Activated gamma-delta T cell treated with anti-CD3 and anti-CD28 coated beads, Interleukin-2, amount 50 U/mL, for 16 hours (primary cell): ENCODE results near the gene FAM217A.
"Not testable (repeated sequence)": the region's sequence is repeated elsewhere in the genome, so short reads cannot be mapped to it uniquely, and the experiment has no call there.

Experiments
- DNase-seq: peaks from one replicate; pipeline ENCODE4 v3.0.0-alpha.2; 2020; ENCODE audit warnings: low read depth

FAM217A gene, protein sequence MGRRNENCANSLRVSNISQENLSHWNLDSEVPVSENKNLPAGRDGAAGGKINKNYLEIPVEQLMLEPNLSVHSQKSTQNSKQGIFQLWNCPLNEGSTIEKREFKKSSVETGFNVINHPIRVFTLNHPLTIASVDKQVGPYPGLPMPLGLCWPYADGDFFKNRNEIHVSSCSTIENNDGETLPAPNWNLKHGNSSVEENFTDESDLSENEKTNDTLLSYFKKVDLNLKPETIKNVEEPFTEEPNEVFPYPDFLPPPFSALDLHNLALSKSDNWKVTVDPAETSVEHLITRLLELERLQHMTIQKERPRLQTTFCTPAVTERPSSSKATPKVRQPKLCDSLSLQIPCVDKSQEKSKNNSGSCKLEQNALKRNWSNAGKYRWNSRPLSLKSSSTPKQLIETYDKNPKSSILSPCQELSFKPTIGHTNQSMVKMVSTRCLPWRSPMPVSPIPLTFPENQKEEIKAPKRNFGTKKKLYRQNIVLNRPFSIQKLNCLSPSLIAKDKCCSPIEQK

DNA sequence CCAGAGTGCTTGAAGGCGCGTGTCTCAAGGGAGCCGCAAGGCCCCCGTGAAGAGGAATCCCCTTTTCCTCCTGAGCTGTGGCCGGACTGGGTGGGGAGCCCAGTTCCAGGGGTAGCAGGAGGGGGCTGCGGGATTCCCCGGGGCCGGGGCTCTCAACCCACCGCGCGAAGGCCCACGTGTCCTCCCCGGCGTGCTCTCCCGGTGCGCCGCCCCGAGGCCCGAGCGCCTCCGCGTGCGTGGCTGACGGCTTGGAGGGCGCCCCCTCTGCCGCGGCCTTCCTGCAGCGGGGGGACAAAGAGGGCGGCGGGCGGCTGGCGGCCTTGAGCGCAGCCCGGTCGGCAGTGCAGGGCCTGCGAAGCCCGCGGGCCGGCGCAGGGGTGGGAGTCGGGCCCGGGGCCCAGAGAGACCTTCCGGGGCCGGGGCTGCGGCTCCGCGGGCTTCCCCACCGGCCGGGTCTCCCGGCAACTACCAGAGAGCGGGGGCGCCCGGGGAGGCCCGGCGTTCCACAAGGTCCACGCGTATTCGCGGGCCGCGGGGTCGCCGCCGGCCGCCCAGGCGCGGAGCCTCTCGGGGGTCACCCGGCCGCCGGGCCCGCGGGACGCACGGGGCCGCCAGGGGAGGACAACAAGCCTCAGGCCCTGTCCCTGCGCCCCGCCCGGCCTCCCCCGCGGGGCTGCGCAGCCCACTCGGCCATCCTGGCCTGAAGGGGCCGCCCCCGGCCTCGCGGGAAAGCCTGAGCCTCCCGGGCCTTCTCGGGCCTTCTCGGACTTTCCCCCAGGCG is at the start of gene FAM217A:
Gene FAM217A (minus strand): TSS at position 447 of the 781 bp plus-strand sequence. CDS start 1,723 bp downstream, outside the sequence.
- DNase-seq, result no peak

DNA sequence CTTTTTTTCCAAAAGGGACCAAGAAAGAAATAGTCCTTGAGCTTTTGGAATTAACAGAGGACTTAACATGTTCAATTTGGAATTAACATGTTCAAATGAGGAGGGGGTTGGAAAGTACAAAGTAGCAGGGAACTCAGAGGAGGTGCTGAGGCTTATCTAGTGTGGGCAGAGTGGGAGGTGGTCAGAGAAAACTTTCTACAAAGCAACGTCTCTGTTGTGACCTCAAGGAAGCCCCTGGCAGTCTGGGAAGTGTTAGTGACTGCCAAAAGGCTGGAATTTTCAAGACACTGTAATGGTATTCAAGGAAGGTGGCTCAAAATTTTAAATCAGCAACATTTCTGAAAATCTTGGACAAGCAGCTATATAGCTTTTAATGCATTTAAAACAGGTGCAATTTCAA is 49.1 kb upstream of the FAM217A start:
- no peak for DNase-seq

DNA sequence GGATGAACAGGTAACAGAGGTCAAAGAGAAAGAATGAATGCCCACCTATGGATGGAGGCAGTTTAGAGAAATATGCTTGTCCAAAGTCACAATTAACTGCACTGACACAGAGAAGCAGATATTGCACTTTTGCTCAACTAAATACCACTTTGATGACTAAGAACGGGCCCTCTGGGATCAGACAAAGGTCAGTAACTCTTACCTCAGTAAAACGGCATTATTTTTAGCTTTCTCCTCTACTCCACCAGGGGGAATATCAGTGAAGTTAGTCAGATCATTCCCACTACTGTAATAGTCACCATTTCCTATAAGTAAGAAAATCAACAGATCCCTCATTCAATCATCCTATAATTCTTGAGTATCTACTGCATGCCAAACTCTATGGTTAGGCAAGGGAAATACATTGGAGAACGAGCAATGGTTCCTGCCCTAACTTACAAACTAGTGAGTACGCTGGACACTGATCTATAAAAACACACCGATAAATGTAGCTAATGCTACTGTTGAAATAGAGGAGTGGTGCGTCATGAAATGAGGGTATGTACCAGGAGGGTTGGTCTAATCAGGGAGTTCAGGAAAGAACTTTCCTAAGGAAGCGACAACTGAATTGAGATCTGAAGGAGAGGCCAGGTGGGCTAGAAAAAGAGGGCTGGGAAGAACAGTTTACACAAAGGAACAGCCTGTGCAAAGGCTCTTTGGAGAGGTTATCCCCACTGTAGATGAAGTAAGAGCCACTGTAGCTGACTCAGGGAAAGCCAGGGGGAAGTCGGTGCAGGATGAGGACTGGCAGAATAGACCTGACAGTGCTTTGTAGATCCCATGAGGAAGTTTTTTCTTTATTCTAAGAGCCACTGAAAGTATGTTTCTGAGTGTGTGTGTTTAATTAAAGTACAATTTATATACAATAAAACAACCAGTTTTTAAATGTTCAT is 47.3 kb upstream of the FAM217A start:
- no peak for DNase-seq

DNA sequence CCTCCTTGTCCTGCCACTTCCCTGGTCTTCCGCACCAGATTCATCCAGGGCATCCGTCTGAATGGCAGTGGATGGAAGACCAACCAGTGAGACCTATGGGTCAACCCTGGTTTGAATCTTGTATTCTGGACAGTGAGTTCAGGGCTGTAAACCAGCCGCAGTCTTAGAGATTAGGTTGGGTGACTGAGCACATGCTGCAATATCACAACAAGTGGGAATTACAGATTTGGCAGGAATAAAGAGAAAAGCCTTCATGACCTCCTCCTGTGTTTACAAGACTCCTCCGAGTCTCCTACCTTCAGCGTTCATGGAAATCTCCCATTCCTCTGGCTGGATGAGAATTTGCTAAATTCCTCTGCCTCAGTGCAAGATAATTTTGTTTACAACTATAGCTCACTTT is 46.6 kb upstream of the FAM217A start:
- DNase-seq, result no peak

DNA sequence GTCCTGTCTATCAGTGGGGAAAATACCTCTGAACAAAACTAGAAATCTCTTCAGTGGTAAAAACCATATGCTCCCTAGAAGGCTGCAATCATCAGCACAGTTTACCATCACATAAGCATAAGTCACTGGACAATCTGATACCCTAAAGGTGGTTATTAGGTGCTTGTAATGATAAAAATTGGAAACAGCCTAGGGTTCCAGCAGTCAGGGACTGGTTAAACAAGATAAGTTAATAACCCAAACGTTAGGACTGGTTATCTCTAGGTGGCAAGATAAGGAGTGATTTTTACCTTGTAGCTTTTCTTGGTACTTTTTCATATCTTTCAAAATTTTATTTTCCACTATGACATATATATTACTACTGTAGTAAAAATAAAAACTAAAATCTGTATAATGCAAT is 45.4 kb upstream of the FAM217A start:
- DNase-seq, result no peak

DNA sequence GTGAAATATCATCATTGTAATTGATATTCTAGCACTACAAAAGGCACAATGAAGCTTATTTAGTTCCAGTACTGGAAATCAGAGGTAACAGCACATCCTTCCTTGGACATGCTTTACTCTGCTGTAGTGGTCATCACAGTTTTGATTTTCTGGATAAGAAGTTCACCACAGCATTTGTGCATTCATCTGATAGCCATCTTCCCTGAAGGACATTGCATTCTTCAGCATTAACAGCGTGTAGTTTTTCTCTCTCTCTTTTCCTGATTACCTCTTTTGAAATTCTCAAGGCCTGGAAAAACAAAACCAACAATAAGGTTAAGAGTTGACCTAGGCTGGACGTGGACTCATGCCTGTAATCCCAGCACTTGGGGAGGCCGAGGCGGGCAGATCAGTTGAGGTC is 36.8 kb upstream of the FAM217A start:
- no peak for DNase-seq

DNA sequence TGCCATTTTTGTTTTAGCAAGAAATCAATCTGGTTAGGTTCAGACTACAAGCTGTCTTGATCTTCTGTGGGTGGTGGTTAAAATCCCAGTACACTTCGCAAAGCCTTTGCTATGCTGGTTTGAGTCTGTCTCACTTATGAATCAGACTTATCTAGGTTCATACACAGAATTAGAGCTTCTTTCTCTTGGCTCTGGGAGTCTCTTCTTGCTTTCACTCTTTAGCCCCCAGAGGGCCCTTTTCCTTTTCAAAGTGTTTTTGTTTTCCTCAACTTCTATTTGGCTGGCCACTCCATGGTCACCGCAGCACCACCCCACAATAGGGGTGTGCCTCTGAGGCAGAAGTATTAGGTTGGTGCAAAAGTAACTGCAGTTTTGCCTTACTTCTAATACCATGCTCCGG is 35.2 kb upstream of the FAM217A start:
- no peak for DNase-seq

DNA sequence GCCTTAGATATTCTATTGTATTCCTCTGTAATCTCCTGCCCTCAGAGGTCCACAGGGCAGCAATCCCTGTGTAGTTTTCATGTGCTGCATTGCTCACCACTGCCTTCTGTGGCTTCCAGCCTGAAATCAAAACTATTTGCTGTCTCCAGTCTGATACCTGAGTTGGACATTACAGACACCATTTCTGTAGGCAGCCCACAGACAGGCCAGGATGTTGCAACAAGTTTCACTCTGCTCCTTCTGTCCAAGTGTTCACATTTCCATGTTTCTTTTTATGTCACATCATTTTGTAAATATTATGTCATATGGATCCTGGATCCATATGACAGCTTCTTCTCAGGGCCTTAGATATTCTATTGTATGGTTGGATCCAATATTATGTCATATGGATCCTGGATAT is 34.7 kb upstream of the FAM217A start:
- DNase-seq, result no peak

DNA sequence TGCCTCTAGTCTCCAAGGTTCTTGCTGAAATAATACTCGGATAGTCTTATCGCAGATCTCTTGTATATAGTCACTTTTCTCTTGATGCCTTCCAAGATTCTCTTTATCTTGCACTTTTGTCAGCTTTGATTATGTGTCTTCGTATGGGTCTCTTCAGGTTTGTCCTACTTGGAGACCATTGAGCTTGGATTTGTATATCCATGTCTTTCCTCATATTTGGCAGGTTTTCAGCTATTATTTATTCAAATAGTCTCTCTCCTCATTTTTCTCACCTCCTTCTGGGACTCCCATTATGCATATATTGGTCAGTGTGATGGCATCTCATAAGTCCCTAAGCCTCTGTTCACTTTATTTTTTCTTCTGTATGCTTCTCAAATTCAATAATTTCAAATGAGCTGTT is 33.4 kb upstream of the FAM217A start:
- DNase-seq, result no peak

DNA sequence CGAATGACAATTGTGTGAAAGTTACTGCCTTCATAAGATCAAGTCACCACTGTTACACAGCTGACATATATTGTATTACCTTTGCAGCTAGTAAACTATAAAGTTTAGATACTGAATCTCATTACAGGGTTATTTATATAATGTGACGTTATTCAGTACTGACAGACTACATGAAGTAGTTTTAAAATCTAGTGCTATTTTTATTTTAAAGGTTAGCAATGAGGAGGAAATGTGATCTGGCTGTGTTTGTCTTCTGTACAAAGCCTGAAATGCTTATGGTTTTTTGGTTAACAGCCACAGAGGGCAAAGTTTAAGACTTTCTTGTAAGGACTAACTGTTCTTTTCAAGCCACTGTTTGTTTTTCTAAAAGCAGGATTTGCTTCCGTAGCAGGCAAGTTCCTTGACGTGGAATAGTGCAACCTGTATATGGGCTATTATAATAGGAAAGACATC is 30.5 kb upstream of the FAM217A start:
- not testable (repeated sequence) for DNase-seq

DNA sequence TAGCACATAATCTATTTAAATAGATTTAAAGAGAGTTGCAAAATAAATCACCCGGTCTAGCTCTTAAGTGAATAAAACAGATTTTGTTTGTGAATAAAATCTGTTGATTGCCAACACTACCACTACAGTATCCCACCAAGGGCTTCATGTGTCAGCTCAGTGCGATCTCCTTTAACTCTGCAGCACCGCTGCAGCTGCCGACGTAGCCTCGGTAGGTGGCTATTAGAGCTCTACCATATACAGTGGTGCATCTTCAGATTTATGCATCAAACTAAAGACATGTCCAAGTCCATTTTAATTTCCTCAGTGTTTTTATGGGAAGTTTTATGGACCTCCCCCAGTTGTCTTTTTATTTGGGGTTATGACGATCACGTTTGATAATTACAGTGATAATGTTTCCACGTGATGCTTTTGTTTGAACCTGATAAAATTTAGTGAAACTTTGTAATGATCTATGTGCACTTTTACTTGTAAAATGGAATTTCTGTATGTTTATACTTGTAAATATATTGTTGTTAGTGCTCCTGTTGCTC is 29.7 kb upstream of the FAM217A start:
- DNase-seq, result no peak

DNA sequence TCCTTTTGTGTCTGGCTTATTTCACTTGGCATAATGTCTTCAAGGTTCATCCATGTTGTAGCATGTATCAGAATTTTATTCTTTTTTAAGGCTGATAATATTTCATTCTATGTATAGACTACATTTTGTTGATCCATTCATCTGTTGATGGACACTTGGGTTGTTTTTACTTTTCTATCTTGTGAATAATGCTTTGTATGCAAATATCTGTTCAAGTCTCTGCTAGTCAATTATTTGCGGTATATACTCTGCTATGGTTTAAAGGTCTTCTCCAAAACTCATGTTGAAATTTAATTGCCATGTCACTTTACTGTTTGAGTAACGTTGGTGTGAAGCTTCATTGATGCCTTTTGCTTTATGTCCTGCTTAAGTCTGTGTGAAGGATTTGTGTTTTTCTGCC is 28.9 kb upstream of the FAM217A start:
- no peak for DNase-seq

DNA sequence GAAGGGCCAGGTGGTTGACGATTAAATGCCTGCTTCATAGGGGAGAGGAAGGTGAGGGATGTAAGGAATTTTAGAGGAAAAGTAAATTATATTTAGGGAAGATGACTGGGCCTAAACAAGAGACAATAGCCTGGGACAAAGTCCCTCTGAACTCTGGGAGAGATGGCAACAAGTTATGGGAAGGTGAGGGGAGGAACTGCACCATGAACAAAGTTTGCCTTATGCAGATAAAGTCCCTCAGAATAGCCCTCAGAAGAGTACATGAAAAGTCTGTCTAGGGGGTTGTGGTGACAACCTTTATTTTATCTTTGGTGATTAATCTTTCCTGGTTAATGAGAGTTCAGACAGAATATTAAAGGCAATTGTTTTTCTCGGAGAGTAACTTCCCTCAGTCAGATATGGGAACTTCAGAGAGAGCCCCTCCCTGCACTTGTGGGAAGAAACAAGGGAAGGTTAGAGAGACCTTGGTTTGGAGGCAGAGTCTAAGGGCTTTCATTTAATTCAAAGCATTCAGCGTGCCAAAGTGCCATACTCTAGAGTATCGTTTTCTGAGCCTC is 27.1 kb upstream of the FAM217A start:
- no peak for DNase-seq

DNA sequence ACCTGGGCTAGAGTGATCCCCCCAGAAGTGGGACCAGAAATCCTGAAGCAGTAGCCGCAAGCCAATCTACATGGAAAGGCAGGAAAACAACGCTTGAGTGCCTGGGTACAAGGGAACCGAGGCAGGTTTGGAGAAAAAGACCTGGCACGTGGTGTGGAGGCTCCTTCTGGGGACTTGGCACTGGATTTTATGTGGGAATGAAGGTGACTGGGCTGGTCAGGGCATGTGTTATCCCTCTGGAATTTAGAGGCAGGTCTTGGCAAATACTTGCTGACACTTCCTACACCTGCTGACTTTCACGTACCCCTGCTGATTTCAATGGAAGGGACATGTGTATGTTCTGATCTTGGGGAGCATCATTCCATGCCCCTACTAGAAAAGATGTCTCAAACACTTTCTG is 25.0 kb upstream of the FAM217A start:
- no peak for DNase-seq

DNA sequence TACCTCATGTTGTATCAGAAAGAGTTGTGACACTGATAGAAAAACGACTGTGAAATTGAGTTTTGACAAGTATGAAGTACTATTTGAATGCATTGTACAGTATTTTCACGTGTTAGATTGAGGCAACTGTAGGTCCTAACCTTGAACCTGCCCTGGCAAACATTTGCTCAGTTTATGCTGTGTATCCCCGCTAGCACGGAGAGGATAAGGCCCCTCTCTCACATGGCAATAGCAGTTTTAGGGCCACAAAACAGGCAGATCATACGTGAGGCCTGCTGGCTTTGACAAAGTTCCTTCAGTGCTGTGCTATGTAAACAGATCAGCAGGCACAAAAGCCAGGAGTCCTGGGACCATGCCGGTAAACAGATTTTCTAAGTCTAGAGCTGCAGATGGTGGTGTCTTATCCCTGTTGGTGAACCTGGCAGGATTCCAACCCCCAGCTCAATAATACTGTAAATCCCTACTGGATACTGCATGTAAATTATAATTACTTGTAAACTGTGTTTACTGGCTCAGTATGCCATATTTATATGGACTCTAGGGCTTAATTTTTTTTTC is 23.8 kb upstream of the FAM217A start:
- DNase-seq, result no peak

DNA sequence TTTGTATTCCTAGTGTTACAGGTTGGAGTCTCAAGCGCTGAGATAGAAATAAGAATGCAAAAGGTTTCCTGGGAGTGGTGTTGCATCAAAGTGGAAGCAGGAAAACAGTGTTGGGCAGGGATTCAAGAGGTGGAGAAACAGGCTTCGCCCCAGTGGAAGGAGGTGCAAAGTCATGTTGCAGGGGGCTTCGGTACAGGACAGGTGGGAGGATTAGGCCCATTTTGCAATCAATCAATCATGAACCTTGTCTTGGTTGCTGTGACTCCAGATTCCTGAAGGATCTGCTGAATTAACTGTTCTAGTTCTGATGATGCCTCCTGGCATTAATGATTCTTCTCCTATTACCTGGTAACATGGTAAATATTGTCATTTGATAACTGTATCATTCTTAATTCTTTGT is 22.4 kb upstream of the FAM217A start:
- no peak for DNase-seq

DNA sequence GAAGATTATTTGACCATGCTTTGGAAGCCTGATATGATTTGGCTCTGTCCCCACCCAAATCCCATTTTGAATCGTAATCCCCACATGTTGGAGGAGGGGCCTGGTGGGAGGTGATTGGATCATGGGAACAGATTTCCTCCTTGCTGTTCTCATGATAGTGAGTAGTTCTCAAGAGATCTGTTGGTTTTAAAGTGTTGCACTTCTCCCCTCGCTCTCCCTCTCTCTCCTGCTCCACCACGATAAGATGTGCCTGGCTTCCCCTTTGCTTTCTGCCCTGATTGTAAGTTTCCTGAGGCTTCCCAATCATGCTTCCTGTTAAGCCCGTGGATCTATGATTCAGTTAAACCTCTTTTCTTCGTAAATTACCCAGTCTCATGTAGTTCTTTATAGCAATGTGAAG is 21.7 kb upstream of the FAM217A start:
- no peak for DNase-seq

DNA sequence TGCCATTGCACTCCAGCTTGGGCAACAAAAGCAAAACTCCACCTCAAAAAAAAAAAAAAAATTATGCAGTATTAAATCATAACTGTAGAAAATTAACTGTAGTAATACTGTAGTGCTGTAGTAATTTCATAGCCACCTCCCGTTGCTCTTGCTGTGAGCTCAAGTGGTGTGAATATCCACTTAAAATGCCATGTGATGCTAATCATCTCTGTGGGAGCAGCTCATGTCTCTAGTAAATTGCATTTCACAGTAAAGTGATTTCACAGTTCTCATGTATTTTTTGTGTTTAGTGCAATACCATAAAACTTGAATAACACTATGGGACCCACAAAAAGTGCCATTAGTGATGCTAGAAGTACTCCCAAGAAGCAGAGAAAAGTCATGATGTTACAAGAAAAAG is 14.4 kb upstream of the FAM217A start:
- no peak for DNase-seq

DNA sequence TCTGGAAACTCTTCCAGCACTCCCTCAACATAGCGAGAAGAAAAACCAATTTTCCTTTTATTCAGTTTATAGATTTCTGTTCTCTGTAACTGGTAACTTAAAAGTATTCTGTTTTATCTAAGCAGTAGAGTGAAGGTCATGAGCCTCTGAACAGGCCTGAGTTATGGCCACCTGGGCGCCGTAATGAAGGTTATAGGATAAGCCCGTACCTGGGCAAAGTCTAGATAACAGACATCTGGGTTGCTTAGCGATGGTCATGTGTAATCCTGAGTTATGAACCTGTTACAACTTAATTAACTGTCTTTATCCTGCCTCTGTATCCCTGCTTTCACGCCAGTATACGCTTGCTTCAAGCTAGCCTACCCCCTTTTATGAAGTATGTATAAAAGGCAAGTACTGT is 13.0 kb upstream of the FAM217A start:
- no peak for DNase-seq

DNA sequence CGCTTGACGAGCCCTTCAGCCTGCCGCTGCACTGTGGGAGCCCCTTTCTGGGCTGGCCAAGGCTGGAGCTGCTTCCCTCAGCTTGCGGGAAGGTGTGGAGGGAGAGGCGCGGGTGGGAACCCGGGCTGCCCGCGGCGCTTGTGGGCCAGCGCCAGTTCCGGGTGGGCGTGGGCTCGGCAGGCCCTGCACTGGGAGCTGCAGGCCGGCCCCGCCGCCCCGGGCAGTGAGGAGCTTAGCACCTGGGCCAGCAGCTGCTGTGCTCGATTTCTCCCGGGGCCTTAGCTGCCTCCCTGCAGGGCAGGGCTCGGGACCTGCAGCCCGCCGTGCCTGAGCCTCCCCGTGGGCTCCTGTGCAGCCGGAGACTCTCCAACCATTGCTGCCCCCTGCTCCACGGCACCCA is 11.1 kb upstream of the FAM217A start:
- not testable (repeated sequence) for DNase-seq

DNA sequence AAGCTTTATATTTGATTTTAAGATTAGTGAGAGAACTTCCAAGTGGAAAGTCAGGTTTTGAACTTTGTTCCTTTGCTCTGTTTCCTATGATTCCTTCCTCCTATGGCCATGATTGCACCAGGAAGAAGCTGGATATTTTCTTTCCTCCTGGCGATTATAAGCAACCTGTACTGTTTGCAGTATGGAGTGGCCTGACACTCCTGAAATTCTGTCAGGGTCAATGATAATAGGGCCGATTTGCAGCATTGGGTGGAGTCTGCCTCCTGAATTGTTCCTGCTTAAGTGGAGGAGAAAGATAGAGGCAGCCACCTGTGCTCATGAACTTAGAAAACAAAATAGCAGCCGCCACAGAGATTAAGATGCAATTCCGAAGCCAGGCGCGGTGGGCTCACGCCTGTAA is 9.8 kb upstream of the FAM217A start:
- no peak for DNase-seq
